GM12878 (cell line): ENCODE data around the gene UNC5CL. TPM values are rescaled to one million over a fixed set of nuclear protein-coding genes. Genes with fewer than 3 reads are reported as not detected.

Source experiments
- ATAC-seq: fragments of 200-7000 bp; cut with Tn5 transposase; 3 replicates; pipeline ENCODE4 v1.9.1; 2020; ENCODE audit warnings: mild to moderate bottlenecking, moderate library complexity
- BruUV-seq: library from RNA; stranded (reverse); fragments of 400-500 nt; replicated peaks from 2 replicates; lab custom pipeline; 2021; lab: Mats Ljungman, UMichigan
- CTCF ChIA-PET: fragments of 300-600 bp; sonication (Branson Sonifier 250); formaldehyde crosslinking; extraction: SDS; loops from one replicate; lab custom pipeline; 2021; ENCODE audit warnings: inconsistent platforms; lab: Yijun Ruan, JAX
- POLR2A ChIA-PET: fragments of 350-600 bp; formaldehyde crosslinking; extraction: SDS; loops from one replicate; lab custom pipeline; 2021; ENCODE audit warnings: inconsistent platforms; lab: Charles Lee
- RAD21 ChIA-PET: fragments of 300-600 bp; sonication (Branson Sonifier 250); formaldehyde crosslinking; loops from one replicate; lab custom pipeline; 2023; ENCODE audit warnings: antibody characterized with exemption; ENCODE audit not compliant: unreplicated experiment; lab: Charles Lee
- SMC1A ChIA-PET: fragments of 300-600 bp; sonication (Branson Sonifier 250); formaldehyde crosslinking; loops from one replicate; lab custom pipeline; 2023; ENCODE audit not compliant: unreplicated experiment, uncharacterized antibody; lab: Charles Lee
- DNase-seq: peaks from one replicate; pipeline ENCODE4 v3.0.0-alpha.2; 2011; ENCODE audit warnings: low read depth, low spot score
- FAIRE-seq: peaks from 3 replicates; lab custom pipeline; 2011; peaks lifted over from hg19 to GRCh38; lab: Jason Lieb, UNC
- H2AFZ ChIP-seq: 2 replicates; pipeline ENCODE4 v1.6.0; 2011; ENCODE audit warnings: low read depth, low read length, control low read depth; ENCODE audit not compliant: control insufficient read depth
- H3K27ac ChIP-seq: 2 replicates; pipeline ENCODE4 v1.5.1; 2011; ENCODE audit warnings: control low read depth; ENCODE audit not compliant: control insufficient read depth, insufficient read depth
- H3K27me3 ChIP-seq, 2 experiments: replicated peaks in 1 of 2; 2 replicates each; pipeline versions ENCODE4 v1.6.0 to v1.6.1; 2011; ENCODE audit warnings: low read length in 1 of 2; ENCODE audit not compliant: control insufficient read depth in 2 of 2, insufficient read depth in 2 of 2
- H3K36me3 ChIP-seq, 2 experiments: 2 replicates each; pipeline ENCODE4 v1.5.1; 2011; ENCODE audit warnings: low read length in 1 of 2; ENCODE audit not compliant: control insufficient read depth in 2 of 2, insufficient read depth in 2 of 2
- H3K4me1 ChIP-seq: 2 replicates; pipeline ENCODE4 v1.6.1; 2011; ENCODE audit warnings: mild to moderate bottlenecking, low read length, moderate library complexity, mixed read lengths; ENCODE audit not compliant: control insufficient read depth, insufficient read depth
- H3K4me2 ChIP-seq: 2 replicates; pipeline ENCODE4 v1.6.0; 2011; ENCODE audit warnings: control low read depth; ENCODE audit not compliant: control insufficient read depth, insufficient read depth
- H3K4me3 ChIP-seq: fragments of 200-600 bp; sonication (generic); 2 replicates; pipeline ENCODE4 v1.5.1; 2016
- H3K79me2 ChIP-seq: 2 replicates; pipeline ENCODE4 v1.6.0; 2011; ENCODE audit warnings: low read length; ENCODE audit not compliant: control insufficient read depth, insufficient read depth
- H3K9ac ChIP-seq: 2 replicates; pipeline ENCODE4 v1.8.0; 2011; ENCODE audit warnings: low read length, control low read depth, mixed read lengths; ENCODE audit not compliant: control insufficient read depth, insufficient read depth
- H3K9me3 ChIP-seq: replicated peaks from 3 replicates; pipeline ENCODE4 v1.5.1; 2011; ENCODE audit warnings: mild to moderate bottlenecking, low read length; ENCODE audit not compliant: control insufficient read depth, insufficient read depth
- H4K20me1 ChIP-seq: 2 replicates; pipeline ENCODE4 v1.6.0; 2011; ENCODE audit not compliant: control insufficient read depth, insufficient read depth
- ATF7 ChIP-seq: fragments of 450-650 bp; IDR thresholded peaks from 2 replicates; pipeline ENCODE4 v1.6.1; 2016; ENCODE audit warnings: low read depth, mild to moderate bottlenecking
- SIX5 ChIP-seq: IDR thresholded peaks from 2 replicates; pipeline ENCODE4 v1.6.1; 2011; ENCODE audit warnings: mild to moderate bottlenecking, low read depth, low read length, moderate library complexity; ENCODE audit not compliant: severe bottlenecking
- WGBS: methylation state at CpG from one replicate; pipeline ENCODE4 v1.1.6; 2016; ENCODE audit warnings: low lambda C conversion rate; ENCODE audit not compliant: insufficient replicate concordance, insufficient coverage; ENCODE audit errors: missing lambda C conversion rate; 5-methylcytosine and 5-hydroxymethylcytosine counted together
- in situ Hi-C: fragments of 300-500 bp; cut with MboI; formaldehyde crosslinking; loops from 9 replicates; pipeline ENCODE4 v1.14.3; 2018; ENCODE audit warnings: mixed read lengths
- intact Hi-C: fragments of 100-400 bp; cut with micrococcal nuclease; formaldehyde crosslinking; loops from one replicate; pipeline ENCODE4 v1.14.2; 2022; ENCODE audit not compliant: unreplicated experiment
- polyA plus RNA-seq, 11 experiments: library from polyadenylated mRNA; depleted of rRNA in 4 of 11; unstranded in 6 of 11; stranded (reverse) in 5 of 11; fragments of >200 nt; fragmentation: Nextera tagmentation in 4 of 11; fragmentation: Illumina TruSeq in 1 of 11; extraction: Ambion mirVana in 4 of 11; extraction: Trizol in 1 of 11; gene quantifications; 1 replicate in 1 of 11; 2 replicates in 10 of 11; pipeline versions ENCODE4 v1.2.1 to v1.2.3, GENCODE V29; 2011 to 2016; ENCODE audit warnings: inconsistent platforms in 2 of 11, missing spikeins in 2 of 11, low read depth in 1 of 11
- total RNA-seq, 4 experiments: library from RNA; depleted of rRNA in 3 of 4; stranded (reverse); fragments of >200 nt in 3 of 4; fragmentation: Illumina TruSeq in 1 of 4; extraction: Trizol in 1 of 4; gene quantifications; 2 replicates each; pipeline versions ENCODE4 v1.2.1 to v1.2.3, GENCODE V29; 2013 to 2021
- TF ChIP-seq, protein P1 (sequence below): fragments of 450-650 bp; formaldehyde crosslinking; IDR thresholded peaks from 2 replicates; pipeline ENCODE4 v1.4.0; 2020; ENCODE audit warnings: mild to moderate bottlenecking, moderate library complexity

UNC5CL gene
- total and polyA plus RNA-seq, 10 of the 15 experiments (the other 5 are each of a cell fraction or from before 2014, with no cell fraction given), result 0.11 to 1.2 (median 0.46) TPM; not detected in 1

DNA sequence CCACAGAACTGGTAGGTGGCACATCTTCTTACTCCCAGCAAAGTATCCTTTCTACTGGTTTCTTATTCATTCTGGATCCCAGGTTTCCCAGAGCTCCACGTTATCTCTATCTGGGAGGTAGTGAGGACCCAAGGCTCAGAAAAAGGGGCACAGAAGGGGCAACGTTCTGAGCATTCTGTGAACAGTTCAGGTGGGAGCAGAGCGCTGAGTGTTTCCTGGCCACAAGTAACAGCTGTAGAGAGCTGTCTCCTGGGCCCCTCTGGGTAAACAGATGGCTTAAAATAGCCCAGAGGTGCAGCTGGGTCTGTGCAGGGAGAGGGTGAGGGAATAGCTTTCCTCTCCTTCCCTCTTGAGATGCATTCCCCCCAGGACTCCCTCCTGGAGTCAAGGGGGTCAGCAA lies 16.1 kb upstream of the UNC5CL start:
- Histone ChIP-seq H3K79me2 (no peaks in the 10 kb centered on the region), H4K20me1 (no peaks in the 10 kb centered on the region), H3K27me3 (no peaks in the 10 kb centered on the region), H3K4me2 (no peak overlapping the region)
- DNase-seq (no peak), FAIRE-seq (no peak), ATAC-seq (no peak)
- 53% methylated on average over 3 of the region's 3 CpGs for WGBS
- SMC1A ChIA-PET, result interaction anchor here (1.2 to 1.3 kb wide), 2 partner anchors 13 to 127 kb away, joined by 3 to 4 read pairs; no protein-coding TSS in a partner anchor
- TF ChIP-seq, protein P1, sequence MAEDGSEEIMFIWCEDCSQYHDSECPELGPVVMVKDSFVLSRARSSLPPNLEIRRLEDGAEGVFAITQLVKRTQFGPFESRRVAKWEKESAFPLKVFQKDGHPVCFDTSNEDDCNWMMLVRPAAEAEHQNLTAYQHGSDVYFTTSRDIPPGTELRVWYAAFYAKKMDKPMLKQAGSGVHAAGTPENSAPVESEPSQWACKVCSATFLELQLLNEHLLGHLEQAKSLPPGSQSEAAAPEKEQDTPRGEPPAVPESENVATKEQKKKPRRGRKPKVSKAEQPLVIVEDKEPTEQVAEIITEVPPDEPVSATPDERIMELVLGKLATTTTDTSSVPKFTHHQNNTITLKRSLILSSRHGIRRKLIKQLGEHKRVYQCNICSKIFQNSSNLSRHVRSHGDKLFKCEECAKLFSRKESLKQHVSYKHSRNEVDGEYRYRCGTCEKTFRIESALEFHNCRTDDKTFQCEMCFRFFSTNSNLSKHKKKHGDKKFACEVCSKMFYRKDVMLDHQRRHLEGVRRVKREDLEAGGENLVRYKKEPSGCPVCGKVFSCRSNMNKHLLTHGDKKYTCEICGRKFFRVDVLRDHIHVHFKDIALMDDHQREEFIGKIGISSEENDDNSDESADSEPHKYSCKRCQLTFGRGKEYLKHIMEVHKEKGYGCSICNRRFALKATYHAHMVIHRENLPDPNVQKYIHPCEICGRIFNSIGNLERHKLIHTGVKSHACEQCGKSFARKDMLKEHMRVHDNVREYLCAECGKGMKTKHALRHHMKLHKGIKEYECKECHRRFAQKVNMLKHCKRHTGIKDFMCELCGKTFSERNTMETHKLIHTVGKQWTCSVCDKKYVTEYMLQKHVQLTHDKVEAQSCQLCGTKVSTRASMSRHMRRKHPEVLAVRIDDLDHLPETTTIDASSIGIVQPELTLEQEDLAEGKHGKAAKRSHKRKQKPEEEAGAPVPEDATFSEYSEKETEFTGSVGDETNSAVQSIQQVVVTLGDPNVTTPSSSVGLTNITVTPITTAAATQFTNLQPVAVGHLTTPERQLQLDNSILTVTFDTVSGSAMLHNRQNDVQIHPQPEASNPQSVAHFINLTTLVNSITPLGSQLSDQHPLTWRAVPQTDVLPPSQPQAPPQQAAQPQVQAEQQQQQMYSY (CRISPR knock-in tag), result no peak
- TF ChIP-seq SIX5, result no peak
- no peak for TF ChIP-seq ATF7
- TF ChIP-seq, all 136 proteins: peak for 0
- intact Hi-C loops, result no loop called here
- H3K9ac ChIP-seq, result no peak overlapping the region
- H3K36me3 ChIP-seq, result no peaks in the 10 kb centered on the region; a peak in 1 of 4 replicates
- no peaks in the 10 kb centered on the region for H3K9me3 ChIP-seq
- no peak overlapping the region for H2AFZ ChIP-seq
- H3K27ac ChIP-seq, result no peak overlapping the region
- CTCF ChIA-PET, result interaction anchor here (1.0 to 2.5 kb wide), 6 partner anchors 9 to 43 kb away, joined by 3 to 17 read pairs (median 6); no protein-coding TSS in a partner anchor
- no peak overlapping the region for H3K4me3 ChIP-seq
- BruUV-seq, result no TSS peak
- in situ Hi-C loops, result no loop called here
- no peaks in the 10 kb centered on the region for H3K4me1 ChIP-seq
- RAD21 ChIA-PET, result no interaction called here
- POLR2A ChIA-PET, result no interaction called here
